Fibroblast of skin of right biceps (primary cell): ENCODE data around the gene SMAD6.

ENCODE experiments used
- DNase-seq: peaks from one replicate; pipeline ENCODE4 v3.0.0-alpha.2; 2013

SMAD6 gene

GRCh38 chr15:66801266-66801665, 99.2 kb downstream of the SMAD6 start:
- no peak for DNase-seq

GRCh38 chr15:66802025-66803001, 100.3 kb downstream of the SMAD6 start:
- DNase-seq, result peak; percentile 90

GRCh38 chr15:66803182-66803729, 101.2 kb downstream of the SMAD6 start:
- DNase-seq, result peak; percentile 98

- no peak for DNase-seq
Observed at GRCh38 chr15:66803749-66804148, 101.7 kb downstream of the SMAD6 start.

GRCh38 chr15:66805202-66805885, 103.3 kb downstream of the SMAD6 start:
- DNase-seq, result no peak

- no peak for DNase-seq
Observed at GRCh38 chr15:66808181-66808824, 106.3 kb downstream of the SMAD6 start.

GRCh38 chr15:66809664-66810063, 107.6 kb downstream of the SMAD6 start:
- DNase-seq, result no peak

GRCh38 chr15:66815318-66815717, 113.3 kb downstream of the SMAD6 start:
- DNase-seq, result peak; percentile 91

GRCh38 chr15:66816201-66816600, 114.2 kb downstream of the SMAD6 start:
- DNase-seq, result no peak

GRCh38 chr15:66819084-66819483, 117.0 kb downstream of the SMAD6 start:
- DNase-seq, result no peak

- no peak for DNase-seq
Observed at GRCh38 chr15:66820481-66821176, 118.6 kb downstream of the SMAD6 start.

- peak; percentile 44 for DNase-seq
Observed at GRCh38 chr15:66821307-66821706, 119.3 kb downstream of the SMAD6 start.

GRCh38 chr15:66822114-66822513, 120.1 kb downstream of the SMAD6 start:
- DNase-seq, result peak; percentile 68

GRCh38 chr15:66822576-66822975, 120.5 kb downstream of the SMAD6 start:
- DNase-seq, result no peak

GRCh38 chr15:66823601-66824000, 121.6 kb downstream of the SMAD6 start:
- no peak for DNase-seq

- no peak for DNase-seq
Observed at GRCh38 chr15:66824424-66824823, 122.4 kb downstream of the SMAD6 start.

- no peak for DNase-seq
Observed at GRCh38 chr15:66825139-66825538, 123.1 kb downstream of the SMAD6 start.

GRCh38 chr15:66825731-66826130, 123.7 kb downstream of the SMAD6 start:
- DNase-seq, result no peak

GRCh38 chr15:66826507-66826906, 124.5 kb downstream of the SMAD6 start:
- DNase-seq, result no peak

- no peak for DNase-seq
Observed at GRCh38 chr15:66827039-66827697, 125.1 kb downstream of the SMAD6 start.

GRCh38 chr15:66827698-66828055, 125.6 kb downstream of the SMAD6 start:
- no peak for DNase-seq
